Smooth muscle cell (in vitro differentiated cells): Measurements from ENCODE around the gene EEIG1. TPM values are rescaled to one million over a fixed set of nuclear protein-coding genes. Genes with fewer than 3 reads are reported as not detected.

Source experiments
- DNase-seq: peaks from one replicate; lab custom pipeline; 2025; ENCODE audit not compliant: unreplicated experiment; lab: John Stamatoyannopoulos, UW
- H2AFZ ChIP-seq: fragments of 200-600 bp; sonication (generic); 2 replicates; pipeline ENCODE4 v1.6.0; 2016; ENCODE audit warnings: antibody characterized with exemption, low read depth, mild to moderate bottlenecking
- H3F3A ChIP-seq: fragments of 200-600 bp; sonication (generic); 2 replicates; pipeline ENCODE4 v1.6.0; 2017; ENCODE audit warnings: antibody characterized with exemption, low read depth
- H3K27ac ChIP-seq: fragments of 200-600 bp; sonication (generic); 2 replicates; pipeline ENCODE4 v1.5.1; 2016; ENCODE audit warnings: low read depth, mild to moderate bottlenecking
- H3K27me3 ChIP-seq: fragments of 200-600 bp; sonication (generic); 2 replicates; pipeline ENCODE4 v1.6.1; 2016; ENCODE audit warnings: low read depth, mild to moderate bottlenecking
- H3K36me3 ChIP-seq: fragments of 200-600 bp; sonication (generic); 2 replicates; pipeline ENCODE4 v1.5.1; 2016; ENCODE audit warnings: low read depth
- H3K4me1 ChIP-seq: fragments of 200-600 bp; sonication (generic); 2 replicates; pipeline ENCODE4 v1.5.1; 2016; ENCODE audit warnings: low read depth
- H3K4me2 ChIP-seq: fragments of 200-600 bp; sonication (generic); 2 replicates; pipeline ENCODE4 v1.6.0; 2016; ENCODE audit warnings: mild to moderate bottlenecking
- H3K4me3 ChIP-seq: fragments of 200-600 bp; sonication (generic); 2 replicates; pipeline ENCODE4 v1.5.1; 2016; ENCODE audit warnings: mild to moderate bottlenecking
- H3K79me2 ChIP-seq: fragments of 200-600 bp; sonication (generic); 2 replicates; pipeline ENCODE4 v1.6.0; 2016; ENCODE audit warnings: low read depth, mild to moderate bottlenecking
- H3K9ac ChIP-seq: fragments of 200-600 bp; sonication (generic); 2 replicates; pipeline ENCODE4 v1.6.0; 2016; ENCODE audit warnings: low read depth
- H3K9me3 ChIP-seq: fragments of 200-600 bp; sonication (generic); replicated peaks from 2 replicates; pipeline ENCODE4 v1.5.1; 2016; ENCODE audit warnings: low read depth
- H4K20me1 ChIP-seq: fragments of 200-600 bp; sonication (generic); 2 replicates; pipeline ENCODE4 v1.6.0; 2016; ENCODE audit warnings: low read depth
- WGBS: methylation state at CpG from one replicate; pipeline ENCODE4 v1.1.7; 2016; ENCODE audit warnings: low lambda C conversion rate; 5-methylcytosine and 5-hydroxymethylcytosine counted together
- polyA plus RNA-seq: library from polyadenylated mRNA; unstranded; fragments of >200 nt; fragmentation: Nextera tagmentation; extraction: Ambion mirVana; gene quantifications from 2 replicates; pipeline ENCODE4 v1.2.1, GENCODE V29; 2016
- total RNA-seq: library from RNA; depleted of rRNA; stranded (reverse); fragments of >200 nt; gene quantifications from 2 replicates; pipeline ENCODE4 v1.2.3, GENCODE V29; 2014
- TF ChIP-seq, protein P1 (sequence below): fragments of 200-600 bp; sonication (generic); IDR thresholded peaks from 2 replicates; pipeline ENCODE4 v1.5.1; 2017; ENCODE audit warnings: borderline replicate concordance, mild to moderate bottlenecking, antibody characterized with exemption; ENCODE audit not compliant: insufficient read depth, poor library complexity, severe bottlenecking

EEIG1 gene
- total and polyA plus RNA-seq, 2 experiments from 2014 or later: 9.2 to 18.1 TPM

DNA sequence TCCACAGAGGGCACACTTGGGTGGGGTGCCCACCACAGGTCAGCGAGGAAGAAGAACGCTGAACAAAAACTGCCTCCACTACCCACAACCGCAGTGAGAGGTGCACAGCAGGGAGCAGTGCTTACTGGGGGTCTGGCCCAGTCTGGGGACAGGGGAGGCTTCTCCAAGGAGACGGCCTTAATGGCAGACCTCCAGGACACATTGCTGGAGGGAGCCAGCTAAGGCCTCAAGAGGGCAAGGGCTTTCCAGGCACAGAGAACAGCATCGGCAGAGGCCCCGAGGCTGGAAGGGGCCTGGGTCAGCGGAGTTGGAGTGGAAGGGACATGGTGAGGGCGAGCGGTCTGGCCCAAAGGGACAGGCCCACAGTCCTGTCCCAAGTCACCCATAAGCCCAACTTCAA lies 34.8 kb downstream of the EEIG1 start:
- Histone ChIP-seq H3F3A (peaks cover 4% of the 10 kb centered on the region), H3K4me3 (no peak overlapping the region), H3K9me3 (no peaks in the 10 kb centered on the region), H3K9ac (no peak overlapping the region), H3K36me3 (no peaks in the 10 kb centered on the region), H3K27ac (no peak overlapping the region), H3K4me1 (no peaks in the 10 kb centered on the region), H3K79me2 (peaks cover 5% of the 10 kb centered on the region), H3K27me3 (no peaks in the 10 kb centered on the region), H3K4me2 (no peak overlapping the region), H4K20me1 (peaks cover 22% of the 10 kb centered on the region), H2AFZ (no peak overlapping the region)
- DNase-seq: no peak
- WGBS: 97% methylated on average over 9 of the region's 9 CpGs
- TF ChIP-seq, protein P1, sequence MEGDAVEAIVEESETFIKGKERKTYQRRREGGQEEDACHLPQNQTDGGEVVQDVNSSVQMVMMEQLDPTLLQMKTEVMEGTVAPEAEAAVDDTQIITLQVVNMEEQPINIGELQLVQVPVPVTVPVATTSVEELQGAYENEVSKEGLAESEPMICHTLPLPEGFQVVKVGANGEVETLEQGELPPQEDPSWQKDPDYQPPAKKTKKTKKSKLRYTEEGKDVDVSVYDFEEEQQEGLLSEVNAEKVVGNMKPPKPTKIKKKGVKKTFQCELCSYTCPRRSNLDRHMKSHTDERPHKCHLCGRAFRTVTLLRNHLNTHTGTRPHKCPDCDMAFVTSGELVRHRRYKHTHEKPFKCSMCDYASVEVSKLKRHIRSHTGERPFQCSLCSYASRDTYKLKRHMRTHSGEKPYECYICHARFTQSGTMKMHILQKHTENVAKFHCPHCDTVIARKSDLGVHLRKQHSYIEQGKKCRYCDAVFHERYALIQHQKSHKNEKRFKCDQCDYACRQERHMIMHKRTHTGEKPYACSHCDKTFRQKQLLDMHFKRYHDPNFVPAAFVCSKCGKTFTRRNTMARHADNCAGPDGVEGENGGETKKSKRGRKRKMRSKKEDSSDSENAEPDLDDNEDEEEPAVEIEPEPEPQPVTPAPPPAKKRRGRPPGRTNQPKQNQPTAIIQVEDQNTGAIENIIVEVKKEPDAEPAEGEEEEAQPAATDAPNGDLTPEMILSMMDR: no peak

DNA sequence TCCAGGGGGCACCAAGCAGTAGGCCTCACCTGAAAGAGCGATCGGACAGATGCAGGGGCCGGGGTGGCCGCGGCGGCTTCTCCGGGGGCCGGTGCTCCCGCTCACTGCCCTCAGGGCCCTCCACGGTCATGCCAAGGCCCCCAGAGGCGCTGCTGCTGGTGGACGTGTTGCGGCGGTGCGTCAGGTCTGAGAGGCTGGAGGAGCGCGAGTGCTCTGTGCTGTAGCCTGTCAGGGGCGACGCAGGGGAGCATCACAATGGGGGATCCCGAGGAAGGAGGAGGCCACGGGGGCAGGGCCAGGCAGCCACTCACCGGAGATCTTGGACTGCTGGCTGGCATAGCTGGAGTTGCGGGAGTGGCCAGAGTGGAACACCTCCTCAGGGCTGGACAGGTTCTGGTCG lies 35.5 kb downstream of the EEIG1 start:
- H3K27me3 ChIP-seq: no peaks in the 10 kb centered on the region
- no peak overlapping the region for H3K9ac ChIP-seq
- H3K27ac ChIP-seq: no peak overlapping the region
- no peak overlapping the region for H3K4me2 ChIP-seq
- H3F3A ChIP-seq: peaks cover 4% of the 10 kb centered on the region
- WGBS: 100% methylated on average over 16 of the region's 24 CpGs
- peaks cover 5% of the 10 kb centered on the region for H3K79me2 ChIP-seq
- H3K4me3 ChIP-seq: no peak overlapping the region
- no peaks in the 10 kb centered on the region for H3K9me3 ChIP-seq
- no peak overlapping the region for H2AFZ ChIP-seq
- H3K4me1 ChIP-seq: no peaks in the 10 kb centered on the region
- TF ChIP-seq, protein P1: no peak
- DNase-seq: no peak
- peaks cover 19% of the 10 kb centered on the region for H4K20me1 ChIP-seq
- no peaks in the 10 kb centered on the region for H3K36me3 ChIP-seq

GRCh38 chr9:127944586-127945218 lies 36.1 kb downstream of the EEIG1 start:
- Histone ChIP-seq H4K20me1 (peaks cover 13% of the 10 kb centered on the region), H3K4me2 (no peak overlapping the region), H3K4me3 (no peak overlapping the region), H3K36me3 (no peaks in the 10 kb centered on the region), H3K4me1 (no peaks in the 10 kb centered on the region), H3K27ac (no peak overlapping the region), H3F3A (peaks cover 4% of the 10 kb centered on the region), H3K79me2 (peaks cover 2% of the 10 kb centered on the region), H2AFZ (no peak overlapping the region), H3K9me3 (no peaks in the 10 kb centered on the region), H3K9ac (no peak overlapping the region), H3K27me3 (no peaks in the 10 kb centered on the region)
- WGBS: 97% methylated on average over 33 of the region's 38 CpGs
- DNase-seq: no peak
- TF ChIP-seq, protein P1: no peak

DNA sequence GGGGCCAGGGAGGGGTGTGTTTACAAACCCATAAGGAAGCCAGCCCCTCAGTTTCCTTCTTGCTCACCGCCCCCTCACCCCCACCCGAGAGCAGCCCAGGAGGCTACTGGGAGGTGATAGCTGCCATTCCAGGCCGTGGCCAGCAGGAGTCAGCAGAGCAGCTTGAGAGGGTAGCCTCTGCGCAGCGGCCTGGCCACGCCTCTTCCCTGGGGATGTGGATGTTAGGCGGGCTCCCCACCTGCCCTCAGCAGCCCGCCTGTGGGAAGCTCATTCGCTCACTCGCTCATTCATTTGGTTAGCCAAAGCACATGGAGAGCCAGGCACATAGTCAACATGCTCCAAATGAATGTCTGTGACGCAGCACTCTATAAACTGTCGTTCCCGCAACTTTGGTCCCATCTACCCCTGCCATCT lies 37.1 kb downstream of the EEIG1 start:
- Histone ChIP-seq H2AFZ (no peak overlapping the region), H3K36me3 (no peaks in the 10 kb centered on the region), H4K20me1 (peaks cover 8% of the 10 kb centered on the region), H3K27ac (no peak overlapping the region), H3K4me1 (no peaks in the 10 kb centered on the region), H3K9ac (no peak overlapping the region), H3K4me3 (no peak overlapping the region), H3K4me2 (no peak overlapping the region), H3K9me3 (no peaks in the 10 kb centered on the region), H3K27me3 (no peaks in the 10 kb centered on the region), H3K79me2 (no peaks in the 10 kb centered on the region), H3F3A (peaks cover 4% of the 10 kb centered on the region)
- DNase-seq: peak; percentile 40
- TF ChIP-seq, protein P1: peak; percentile 92
- 36% methylated on average over 13 of the region's 13 CpGs for WGBS
